ENCODE data around the gene BABAM1. TPM values are rescaled to one million over a fixed set of nuclear protein-coding genes. Genes with fewer than 3 reads are reported as not detected.
A peak's percentile ranks its signal among the peaks of the same experiment; 100 is the strongest.
"Not testable (repeated sequence)": the region's sequence is repeated elsewhere in the genome, so short reads cannot be mapped to it uniquely, and the experiment has no call there.

Gene BABAM1
- total and polyA plus RNA-seq, 10 of the 15 experiments (the other 5 are each of a cell fraction or from before 2014, with no cell fraction given): 11.9 to 154 (median 103) TPM

GRCh38 chr19:17294051-17294891, 27.0 kb downstream of the BABAM1 start:
- H4K20me1 ChIP-seq (ENCODE audit: control insufficient read depth, insufficient read depth): no peaks in the 10 kb centered on the region
- no peak overlapping the region for H2AFZ ChIP-seq (ENCODE audit: control insufficient read depth, low read depth, low read length)
- H3K9ac ChIP-seq (ENCODE audit: control insufficient read depth, insufficient read depth, low read length): no peak overlapping the region
- intact Hi-C loops (cut with micrococcal nuclease; ENCODE audit: unreplicated experiment): loop anchor here (5.0 kb wide), 1 partner anchor 43 kb away; the partner anchor contains the start of gene GTPBP3
- ATAC-seq (peak; percentile 47), FAIRE-seq (no peak), DNase-seq (ENCODE audit: low read depth, low spot score) (no peak)
- ChIA-PET RAD21 (ENCODE audit: unreplicated experiment) (interaction anchor here (1.2 to 3.2 kb wide), 3 partner anchors 9 to 91 kb away, joined by 3 to 17 read pairs (median 14); partner anchors contain the start of genes ABHD8 and MRPL34), SMC1A (ENCODE audit: uncharacterized antibody, unreplicated experiment) (interaction anchor here (1.1 kb wide), 1 partner anchor 11 kb away, joined by 4 read pairs; no protein-coding TSS in a partner anchor), CTCF (interaction anchor here (4.5 to 6.5 kb wide), 2 partner anchors 10 to 93 kb away, joined by 43 to 81 read pairs; partner anchors contain the start of genes ABHD8 and MRPL34), POLR2A (interaction anchor here (1.9 kb wide), 1 partner anchor 15 kb away, joined by 5 read pairs; the partner anchor contains the start of gene DDA1)
- H3K27me3 ChIP-seq (replicated peaks in 1 of 2; ENCODE audit: control insufficient read depth in 2 of 2, insufficient read depth in 2 of 2, low read length in 1 of 2): no peaks in the 10 kb centered on the region
- in situ Hi-C loops (cut with MboI): loop anchor here (5.0 kb wide), 1 partner anchor 93 kb away; no protein-coding TSS in a partner anchor
- peaks cover 4% of the 10 kb centered on the region; the same call in 1 of the 2 replicates for H3K4me1 ChIP-seq (ENCODE audit: control insufficient read depth, insufficient read depth, low read length)
- H3K79me2 ChIP-seq (ENCODE audit: control insufficient read depth, insufficient read depth, low read length): no peaks in the 10 kb centered on the region; the same call in 1 of the 2 replicates
- TF ChIP-seq SP1 (IDR thresholded peaks at IDR 0.05; ENCODE audit: low read depth, low read length) (peak; percentile 37), CBX3 (IDR thresholded peaks at IDR 0.05; ENCODE audit: borderline replicate concordance, low read depth) (no peak), MEF2B (IDR thresholded peaks at IDR 0.05; ENCODE audit: partially characterized antibody, poor library complexity, severe bottlenecking) (peak; percentile 21)
- H3K4me3 ChIP-seq: no peak overlapping the region
- no peaks in the 10 kb centered on the region; the same call in 1 of the 3 replicates for H3K9me3 ChIP-seq (replicated peaks; ENCODE audit: control insufficient read depth, insufficient read depth, low read length)
- no TSS peak for BruUV-seq (replicated peaks)
- no peak overlapping the region for H3K27ac ChIP-seq (ENCODE audit: control insufficient read depth, insufficient read depth)
- 78% methylated on average over 48 of the region's 48 CpGs for WGBS (ENCODE audit: insufficient coverage, insufficient replicate concordance, low lambda C conversion rate, missing lambda C conversion rate)
- H3K4me2 ChIP-seq (ENCODE audit: control insufficient read depth, insufficient read depth): no peak overlapping the region
- H3K36me3 ChIP-seq (ENCODE audit: control insufficient read depth in 2 of 2, insufficient read depth in 2 of 2, low read length in 1 of 2): no peaks in the 10 kb centered on the region

- in situ Hi-C loops (cut with MboI); intact Hi-C loops (cut with micrococcal nuclease; ENCODE audit: unreplicated experiment); RAD21 ChIA-PET (ENCODE audit: unreplicated experiment); H3K79me2 ChIP-seq (ENCODE audit: control insufficient read depth, insufficient read depth, low read length); H3K27ac ChIP-seq (ENCODE audit: control insufficient read depth, insufficient read depth); H3K36me3 ChIP-seq (ENCODE audit: control insufficient read depth in 2 of 2, insufficient read depth in 2 of 2, low read length in 1 of 2); H2AFZ ChIP-seq (ENCODE audit: control insufficient read depth, low read depth, low read length); DNase-seq (ENCODE audit: low read depth, low spot score); ATAC-seq; H3K4me3 ChIP-seq; FAIRE-seq; H3K4me2 ChIP-seq (ENCODE audit: control insufficient read depth, insufficient read depth); H3K4me1 ChIP-seq (ENCODE audit: control insufficient read depth, insufficient read depth, low read length); H3K27me3 ChIP-seq (replicated peaks in 1 of 2; ENCODE audit: control insufficient read depth in 2 of 2, insufficient read depth in 2 of 2, low read length in 1 of 2); H3K9me3 ChIP-seq (replicated peaks; ENCODE audit: control insufficient read depth, insufficient read depth, low read length); H4K20me1 ChIP-seq (ENCODE audit: control insufficient read depth, insufficient read depth); BruUV-seq (replicated peaks); POLR2A ChIA-PET; H3K9ac ChIP-seq (ENCODE audit: control insufficient read depth, insufficient read depth, low read length): not testable (repeated sequence)
- ChIA-PET CTCF (interaction anchor here (1.4 to 4.5 kb wide), 2 partner anchors 9 to 90 kb away, joined by 4 to 43 read pairs; partner anchors contain the start of genes ABHD8 and MRPL34), SMC1A (ENCODE audit: uncharacterized antibody, unreplicated experiment) (interaction anchor here (0.9 kb wide), 1 partner anchor 55 kb away, joined by 3 read pairs; no protein-coding TSS in a partner anchor)
- 100% methylated on average over 6 of the region's 6 CpGs for WGBS (ENCODE audit: insufficient coverage, insufficient replicate concordance, low lambda C conversion rate, missing lambda C conversion rate)
Observed at GRCh38 chr19:17295551-17295950, 28.3 kb downstream of the BABAM1 start.

Data from GM12878 (cell line).